Neural crest cell (in vitro differentiated cells): ENCODE data around the gene SLC7A11. TPM values are rescaled to one million over a fixed set of nuclear protein-coding genes. Genes with fewer than 3 reads are reported as not detected.
A peak's percentile ranks its signal among the peaks of the same experiment; 100 is the strongest.

Experiments
- DNase-seq: peaks from one replicate; pipeline ENCODE4 v3.0.0; 2021; ENCODE audit warnings: low read depth, mixed read lengths, low spot score
- H3K27ac Mint-ChIP-seq: one replicate; pipeline ENCODE4 v1.8.0; 2021; ENCODE audit warnings: mild to moderate bottlenecking, mixed read lengths; ENCODE audit not compliant: unreplicated experiment
- H3K27me3 Mint-ChIP-seq: 2 replicates; pipeline ENCODE4 v1.8.0; 2021; ENCODE audit warnings: low read depth, mild to moderate bottlenecking, mixed read lengths
- H3K36me3 Mint-ChIP-seq: 2 replicates; pipeline ENCODE4 v1.8.0; 2021; ENCODE audit warnings: low read depth, mild to moderate bottlenecking, mixed read lengths
- H3K4me1 Mint-ChIP-seq: 2 replicates; pipeline ENCODE4 v1.8.0; 2021; ENCODE audit warnings: mixed read lengths
- H3K4me3 Mint-ChIP-seq: one replicate; pipeline ENCODE4 v1.8.0; 2021; ENCODE audit warnings: mild to moderate bottlenecking, mixed read lengths
- H3K9me3 Mint-ChIP-seq: 2 replicates; pipeline ENCODE4 v1.8.0; 2021; ENCODE audit warnings: mixed read lengths
- total RNA-seq: library from RNA; stranded (reverse); gene quantifications from 2 replicates; pipeline ENCODE4 v1.2.1, GENCODE V29; 2021
- TF ChIP-seq, protein P1 (sequence below): fragments of 200-600 bp; sonication (generic); conservative IDR thresholded peaks from 2 replicates; pipeline ENCODE4 v1.5.0; 2021; ENCODE audit warnings: antibody characterized with exemption, mild to moderate bottlenecking

Gene SLC7A11
- total RNA-seq, 1 donor from 2014 or later, result 18.7 TPM

DNA sequence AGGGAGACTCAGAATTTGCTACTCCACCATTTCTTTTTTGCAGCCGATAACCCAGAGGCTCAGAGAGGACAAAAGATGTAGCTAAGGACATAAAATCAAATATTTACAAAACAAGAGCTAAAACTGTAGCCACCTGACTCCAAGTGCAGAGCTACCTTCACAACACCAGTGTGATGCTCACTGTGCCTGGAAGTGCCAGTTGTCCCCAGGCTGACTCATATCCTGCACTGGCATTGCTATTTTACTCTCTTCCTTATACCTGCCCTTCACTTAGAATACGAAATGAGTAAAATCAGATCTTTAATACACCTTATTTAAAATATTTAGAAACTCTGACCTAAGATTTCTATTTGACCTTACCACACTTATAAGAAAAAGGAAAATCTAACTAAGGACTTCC, 39.5 kb downstream of the SLC7A11 start:
- no peak for DNase-seq
- Mint-ChIP-seq H3K27me3 (no peaks in the 10 kb centered on the region), H3K4me3 (no peak overlapping the region), H3K4me1 (peaks cover 30% of the 10 kb centered on the region), H3K36me3 (no peaks in the 10 kb centered on the region), H3K9me3 (no peaks in the 10 kb centered on the region), H3K27ac (no peak overlapping the region)
- TF ChIP-seq, protein P1, sequence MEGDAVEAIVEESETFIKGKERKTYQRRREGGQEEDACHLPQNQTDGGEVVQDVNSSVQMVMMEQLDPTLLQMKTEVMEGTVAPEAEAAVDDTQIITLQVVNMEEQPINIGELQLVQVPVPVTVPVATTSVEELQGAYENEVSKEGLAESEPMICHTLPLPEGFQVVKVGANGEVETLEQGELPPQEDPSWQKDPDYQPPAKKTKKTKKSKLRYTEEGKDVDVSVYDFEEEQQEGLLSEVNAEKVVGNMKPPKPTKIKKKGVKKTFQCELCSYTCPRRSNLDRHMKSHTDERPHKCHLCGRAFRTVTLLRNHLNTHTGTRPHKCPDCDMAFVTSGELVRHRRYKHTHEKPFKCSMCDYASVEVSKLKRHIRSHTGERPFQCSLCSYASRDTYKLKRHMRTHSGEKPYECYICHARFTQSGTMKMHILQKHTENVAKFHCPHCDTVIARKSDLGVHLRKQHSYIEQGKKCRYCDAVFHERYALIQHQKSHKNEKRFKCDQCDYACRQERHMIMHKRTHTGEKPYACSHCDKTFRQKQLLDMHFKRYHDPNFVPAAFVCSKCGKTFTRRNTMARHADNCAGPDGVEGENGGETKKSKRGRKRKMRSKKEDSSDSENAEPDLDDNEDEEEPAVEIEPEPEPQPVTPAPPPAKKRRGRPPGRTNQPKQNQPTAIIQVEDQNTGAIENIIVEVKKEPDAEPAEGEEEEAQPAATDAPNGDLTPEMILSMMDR, result no peak

DNA sequence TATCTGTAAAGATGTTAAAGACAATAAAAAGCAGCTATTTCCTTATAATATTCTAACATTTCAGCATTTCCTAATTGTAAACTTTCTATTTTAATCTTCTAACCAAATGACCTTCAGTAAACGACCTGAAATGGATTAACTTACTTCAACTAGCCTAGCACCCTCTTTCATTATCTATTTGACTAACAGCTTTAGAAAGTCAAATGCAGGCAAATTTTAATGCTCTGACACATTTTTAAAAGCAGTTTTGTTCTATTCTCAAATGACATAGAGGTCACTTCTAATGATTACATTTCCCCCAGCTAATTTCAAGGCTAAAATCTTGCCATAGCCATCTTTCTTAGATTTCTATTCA, 41.9 kb downstream of the SLC7A11 start:
- peaks cover 4% of the 10 kb centered on the region for H3K36me3 Mint-ChIP-seq
- peaks cover 24% of the 10 kb centered on the region for H3K4me1 Mint-ChIP-seq
- H3K9me3 Mint-ChIP-seq, result no peaks in the 10 kb centered on the region
- H3K27me3 Mint-ChIP-seq, result no peaks in the 10 kb centered on the region
- TF ChIP-seq, protein P1, result no peak
- no peak for DNase-seq
- H3K4me3 Mint-ChIP-seq, result no peak overlapping the region
- H3K27ac Mint-ChIP-seq, result no peak overlapping the region

DNA sequence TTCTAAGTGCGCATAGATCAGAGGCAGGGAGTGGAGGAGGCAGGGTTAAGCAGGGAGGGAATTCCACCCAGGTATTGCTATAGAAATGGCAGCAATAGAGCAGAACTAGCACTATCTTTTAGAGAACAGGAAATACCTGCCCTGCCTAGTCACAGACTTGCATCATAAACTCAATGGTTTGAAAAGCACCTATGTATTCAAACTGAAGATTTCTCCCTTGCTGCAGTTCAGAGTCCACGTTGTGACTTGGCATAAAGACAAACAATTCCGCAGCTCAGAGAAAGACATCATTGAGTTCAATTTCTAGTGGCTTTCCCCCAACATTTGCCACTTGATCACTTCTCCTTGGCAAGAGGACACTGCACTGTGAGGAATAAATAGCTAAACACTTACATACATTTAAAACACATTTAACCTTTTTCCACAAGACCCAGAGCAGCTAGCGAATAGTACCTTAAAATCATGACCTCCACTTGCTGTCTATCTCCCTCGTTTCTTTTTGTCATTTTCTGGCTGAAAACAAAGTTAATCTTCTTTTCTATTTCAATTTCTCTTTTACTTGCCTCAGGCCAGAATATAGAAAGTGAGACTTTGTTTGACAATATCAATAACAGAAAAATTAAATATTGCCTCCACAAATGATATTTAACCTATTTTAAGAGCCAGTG, 42.4 kb downstream of the SLC7A11 start:
- Mint-ChIP-seq H3K4me3 (no peak overlapping the region), H3K36me3 (peaks cover 4% of the 10 kb centered on the region), H3K4me1 (peaks cover 27% of the 10 kb centered on the region), H3K27ac (peak overlapping the region; percentile 91), H3K27me3 (no peaks in the 10 kb centered on the region), H3K9me3 (no peaks in the 10 kb centered on the region)
- DNase-seq, result no peak
- TF ChIP-seq, protein P1, result no peak

DNA sequence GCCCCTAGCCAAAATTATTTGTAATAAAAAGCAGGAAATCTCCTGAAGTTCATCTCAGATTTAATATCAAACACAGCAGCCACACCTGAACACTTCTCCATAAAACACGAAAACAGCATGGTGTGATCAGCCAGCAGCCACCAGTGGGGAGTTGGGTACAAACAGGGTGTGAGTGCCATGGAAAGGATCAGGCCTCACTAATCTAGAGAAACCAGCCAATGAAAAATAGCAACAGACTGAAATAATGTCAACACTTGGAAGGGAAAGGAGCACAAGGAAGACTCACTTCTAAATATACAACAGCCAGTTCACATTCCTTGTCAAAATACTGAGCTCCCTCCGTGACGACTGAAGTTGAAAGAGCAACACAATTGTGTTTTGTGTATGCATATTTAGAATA, 46.0 kb downstream of the SLC7A11 start:
- no peak for DNase-seq
- Mint-ChIP-seq H3K27ac (no peak overlapping the region), H3K4me3 (no peak overlapping the region), H3K36me3 (peaks cover 4% of the 10 kb centered on the region), H3K4me1 (peaks cover 42% of the 10 kb centered on the region), H3K9me3 (peaks cover 5% of the 10 kb centered on the region), H3K27me3 (no peaks in the 10 kb centered on the region)
- TF ChIP-seq, protein P1, result no peak

DNA sequence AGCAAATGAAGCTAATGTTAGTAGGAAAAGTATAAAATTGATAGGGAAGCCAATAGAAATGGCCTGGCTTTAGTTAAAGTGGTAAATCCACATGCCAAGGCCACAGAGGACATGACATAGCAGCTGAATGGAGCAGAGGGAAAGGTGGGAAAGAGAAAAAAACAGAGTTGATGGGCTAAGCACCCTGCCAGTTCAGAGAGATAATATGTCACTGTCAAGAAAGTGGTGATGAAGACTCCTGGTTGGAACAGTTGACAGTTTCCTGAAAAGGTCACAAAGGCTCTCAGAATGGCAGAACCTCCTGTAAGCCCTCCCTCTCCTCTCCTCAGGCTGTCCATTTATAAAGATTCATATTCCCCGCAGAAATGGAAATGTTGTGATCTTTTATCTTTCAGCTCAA, 48.2 kb downstream of the SLC7A11 start:
- peaks cover 8% of the 10 kb centered on the region for H3K36me3 Mint-ChIP-seq
- no peak for DNase-seq
- TF ChIP-seq, protein P1, result no peak
- H3K27me3 Mint-ChIP-seq, result no peaks in the 10 kb centered on the region
- H3K27ac Mint-ChIP-seq, result no peak overlapping the region
- H3K4me1 Mint-ChIP-seq, result peaks cover 37% of the 10 kb centered on the region
- H3K9me3 Mint-ChIP-seq, result peaks cover 5% of the 10 kb centered on the region
- no peak overlapping the region for H3K4me3 Mint-ChIP-seq
